ENCODE results near the gene FNIP2.

The FNIP2 gene

GRCh38 chr4:158801677-158802076 is 32.9 kb downstream of the FNIP2 start:
- H3K27ac ChIP-seq (ENCODE audit: low read depth, low read length), result no peak overlapping the region
- H3K9me3 ChIP-seq (ENCODE audit: insufficient read depth, low read depth, low read length), result no peaks in the 10 kb centered on the region
- peaks cover 11 to 14% of the 10 kb centered on the region in 2 experiments for H3K4me1 ChIP-seq (ENCODE audit: control insufficient read depth in 1 of 2, insufficient read depth in 2 of 2, low read length in 2 of 2)
- H3K14ac ChIP-seq (ENCODE audit: low read length), result no peak overlapping the region
- no peaks in the 10 kb centered on the region for H3K79me2 ChIP-seq (ENCODE audit: control insufficient read depth, insufficient read depth, low read length, poor library complexity)
- no peak overlapping the region for H3K4me2 ChIP-seq (ENCODE audit: low read length)
- no peaks in the 10 kb centered on the region for H3K27me3 ChIP-seq (ENCODE audit: insufficient read depth, low read length)
- no peak overlapping the region for H2AFZ ChIP-seq (ENCODE audit: insufficient read depth, low read length, poor library complexity)
- WGBS (ENCODE audit: extremely low coverage, insufficient coverage, insufficient read length), result no CpG with 5 or more reads among the region's 3 CpGs
- no peak overlapping the region for H2BK5ac ChIP-seq (ENCODE audit: low read depth, low read length, poor library complexity)
- H3K36me3 ChIP-seq (ENCODE audit: control insufficient read depth in 1 of 2, insufficient read depth in 2 of 2, low read length in 2 of 2), result no peaks in the 10 kb centered on the region
- H4K8ac ChIP-seq (ENCODE audit: low read depth, low read length), result no peak overlapping the region
- H4K12ac ChIP-seq (ENCODE audit: low read depth, low read length), result no peak overlapping the region
- H2BK120ac ChIP-seq (ENCODE audit: insufficient read depth, low read length, poor library complexity), result no peak overlapping the region
- no peak for DNase-seq
- no peak overlapping the region for H3K4ac ChIP-seq (ENCODE audit: low read depth, low read length)
- H2BK12ac ChIP-seq (ENCODE audit: low read length), result no peak overlapping the region
- no peak overlapping the region for H3K18ac ChIP-seq (ENCODE audit: low read length)
- peaks cover 2% of the 10 kb centered on the region for H3K79me1 ChIP-seq (ENCODE audit: low read length)
- H2AK5ac ChIP-seq (ENCODE audit: low read length), result no peak overlapping the region
- H3K4me3 ChIP-seq (ENCODE audit: low read depth, low read length), result no peak overlapping the region
- H3K9ac ChIP-seq (ENCODE audit: low read length), result no peak overlapping the region
- H4K91ac ChIP-seq (ENCODE audit: low read depth, low read length), result no peak overlapping the region
- no peak overlapping the region for H3K23ac ChIP-seq (ENCODE audit: low read length)

- DNase-seq, result no peak
- no peak overlapping the region for H4K91ac ChIP-seq (ENCODE audit: low read depth, low read length)
- H3K18ac ChIP-seq (ENCODE audit: low read length), result no peak overlapping the region
- no peak overlapping the region for H3K23ac ChIP-seq (ENCODE audit: low read length)
- peaks cover 2% of the 10 kb centered on the region for H3K79me1 ChIP-seq (ENCODE audit: low read length)
- H3K14ac ChIP-seq (ENCODE audit: low read length), result no peak overlapping the region
- WGBS (ENCODE audit: extremely low coverage, insufficient coverage, insufficient read length), result no CpG with 5 or more reads among the region's 1 CpG
- H4K12ac ChIP-seq (ENCODE audit: low read depth, low read length), result no peak overlapping the region
- H2AFZ ChIP-seq (ENCODE audit: insufficient read depth, low read length, poor library complexity), result no peak overlapping the region
- no peak overlapping the region for H3K4me2 ChIP-seq (ENCODE audit: low read length)
- H3K79me2 ChIP-seq (ENCODE audit: control insufficient read depth, insufficient read depth, low read length, poor library complexity), result no peaks in the 10 kb centered on the region
- no peak overlapping the region for H2BK12ac ChIP-seq (ENCODE audit: low read length)
- H2BK5ac ChIP-seq (ENCODE audit: low read depth, low read length, poor library complexity), result no peak overlapping the region
- H3K4ac ChIP-seq (ENCODE audit: low read depth, low read length), result no peak overlapping the region
- no peak overlapping the region for H3K27ac ChIP-seq (ENCODE audit: low read depth, low read length)
- peaks cover 12 to 13% of the 10 kb centered on the region in 2 experiments for H3K4me1 ChIP-seq (ENCODE audit: control insufficient read depth in 1 of 2, insufficient read depth in 2 of 2, low read length in 2 of 2)
- H3K9me3 ChIP-seq (ENCODE audit: insufficient read depth, low read depth, low read length), result no peaks in the 10 kb centered on the region
- H2AK5ac ChIP-seq (ENCODE audit: low read length), result no peak overlapping the region
- no peak overlapping the region for H4K8ac ChIP-seq (ENCODE audit: low read depth, low read length)
- no peak overlapping the region for H2BK120ac ChIP-seq (ENCODE audit: insufficient read depth, low read length, poor library complexity)
- no peaks in the 10 kb centered on the region for H3K27me3 ChIP-seq (ENCODE audit: insufficient read depth, low read length)
- no peak overlapping the region for H3K4me3 ChIP-seq (ENCODE audit: low read depth, low read length)
- no peaks in the 10 kb centered on the region for H3K36me3 ChIP-seq (ENCODE audit: control insufficient read depth in 1 of 2, insufficient read depth in 2 of 2, low read length in 2 of 2)
- H3K9ac ChIP-seq (ENCODE audit: low read length), result no peak overlapping the region
Observed at GRCh38 chr4:158802914-158803313, 34.1 kb downstream of the FNIP2 start.

GRCh38 chr4:158805635-158806471 is 37.0 kb downstream of the FNIP2 start:
- peak overlapping the region; percentile 73 for H2BK12ac ChIP-seq (ENCODE audit: low read length)
- H4K8ac ChIP-seq (ENCODE audit: low read depth, low read length), result no peak overlapping the region
- H3K18ac ChIP-seq (ENCODE audit: low read length), result no peak overlapping the region
- WGBS (ENCODE audit: extremely low coverage, insufficient coverage, insufficient read length), result no CpG with 5 or more reads among the region's 10 CpGs
- H3K4me1 ChIP-seq (ENCODE audit: control insufficient read depth in 1 of 2, insufficient read depth in 2 of 2, low read length in 2 of 2), result peaks cover 12 to 18% of the 10 kb centered on the region in 2 experiments
- no peak overlapping the region for H3K4me2 ChIP-seq (ENCODE audit: low read length)
- H3K36me3 ChIP-seq (ENCODE audit: control insufficient read depth in 1 of 2, insufficient read depth in 2 of 2, low read length in 2 of 2), result no peaks in the 10 kb centered on the region
- no peak overlapping the region for H3K14ac ChIP-seq (ENCODE audit: low read length)
- peak overlapping the region; percentile 87 for H4K91ac ChIP-seq (ENCODE audit: low read depth, low read length)
- peak overlapping the region; percentile 46 for H2BK120ac ChIP-seq (ENCODE audit: insufficient read depth, low read length, poor library complexity)
- peaks cover 5% of the 10 kb centered on the region for H3K79me1 ChIP-seq (ENCODE audit: low read length)
- no peak overlapping the region for H3K4ac ChIP-seq (ENCODE audit: low read depth, low read length)
- no peak overlapping the region for H2AFZ ChIP-seq (ENCODE audit: insufficient read depth, low read length, poor library complexity)
- no peak overlapping the region for H3K9ac ChIP-seq (ENCODE audit: low read length)
- no peaks in the 10 kb centered on the region for H3K27me3 ChIP-seq (ENCODE audit: insufficient read depth, low read length)
- H3K4me3 ChIP-seq (ENCODE audit: low read depth, low read length), result no peak overlapping the region
- H3K27ac ChIP-seq (ENCODE audit: low read depth, low read length), result peak overlapping the region; percentile 56
- no peak overlapping the region for H2AK5ac ChIP-seq (ENCODE audit: low read length)
- no peak overlapping the region for H4K12ac ChIP-seq (ENCODE audit: low read depth, low read length)
- H3K9me3 ChIP-seq (ENCODE audit: insufficient read depth, low read depth, low read length), result no peaks in the 10 kb centered on the region
- H2BK5ac ChIP-seq (ENCODE audit: low read depth, low read length, poor library complexity), result no peak overlapping the region
- H3K23ac ChIP-seq (ENCODE audit: low read length), result no peak overlapping the region
- peak; percentile 54 to 81 for DNase-seq
- H3K79me2 ChIP-seq (ENCODE audit: control insufficient read depth, insufficient read depth, low read length, poor library complexity), result peaks cover 2% of the 10 kb centered on the region

- Histone ChIP-seq H3K4me3 (ENCODE audit: low read depth, low read length) (no peak overlapping the region), H3K9ac (ENCODE audit: low read length) (no peak overlapping the region), H3K4me2 (ENCODE audit: low read length) (no peak overlapping the region), H3K14ac (ENCODE audit: low read length) (no peak overlapping the region), H3K79me2 (ENCODE audit: control insufficient read depth, insufficient read depth, low read length, poor library complexity) (peaks cover 2% of the 10 kb centered on the region), H2AFZ (ENCODE audit: insufficient read depth, low read length, poor library complexity) (no peak overlapping the region), H3K4ac (ENCODE audit: low read depth, low read length) (no peak overlapping the region), H3K4me1 (ENCODE audit: control insufficient read depth in 1 of 2, insufficient read depth in 2 of 2, low read length in 2 of 2) (peaks cover 8 to 21% of the 10 kb centered on the region in 2 experiments), H4K12ac (ENCODE audit: low read depth, low read length) (no peak overlapping the region), H3K79me1 (ENCODE audit: low read length) (peaks cover 10% of the 10 kb centered on the region), H2BK12ac (ENCODE audit: low read length) (no peak overlapping the region), H3K23ac (ENCODE audit: low read length) (no peak overlapping the region), H2AK5ac (ENCODE audit: low read length) (no peak overlapping the region), H3K27ac (ENCODE audit: low read depth, low read length) (no peak overlapping the region), H4K91ac (ENCODE audit: low read depth, low read length) (no peak overlapping the region), H3K18ac (ENCODE audit: low read length) (no peak overlapping the region), H3K36me3 (ENCODE audit: control insufficient read depth in 1 of 2, insufficient read depth in 2 of 2, low read length in 2 of 2) (no peaks in the 10 kb centered on the region), H4K8ac (ENCODE audit: low read depth, low read length) (no peak overlapping the region), H3K9me3 (ENCODE audit: insufficient read depth, low read depth, low read length) (no peaks in the 10 kb centered on the region), H2BK120ac (ENCODE audit: insufficient read depth, low read length, poor library complexity) (no peak overlapping the region), H2BK5ac (ENCODE audit: low read depth, low read length, poor library complexity) (no peak overlapping the region), H3K27me3 (ENCODE audit: insufficient read depth, low read length) (no peaks in the 10 kb centered on the region)
- DNase-seq, result no peak
- WGBS (ENCODE audit: extremely low coverage, insufficient coverage, insufficient read length), result no CpG with 5 or more reads among the region's 3 CpGs
Observed at GRCh38 chr4:158807691-158808090, 38.9 kb downstream of the FNIP2 start.

Data from trophoblast cell (in vitro differentiated cells and primary cell).